HEK293 (cell line): ENCODE results near the gene PRSS53.

Source experiments
- GLI2 ChIP-seq: fragments of 450-650 bp; formaldehyde crosslinking; IDR thresholded peaks from 2 replicates; pipeline ENCODE4; 2017; ENCODE audit warnings: missing biosample characterization, missing genetic modification characterization, low read depth, borderline replicate concordance
- GLIS2 ChIP-seq: fragments of 450-650 bp; formaldehyde crosslinking; IDR thresholded peaks from 2 replicates; pipeline ENCODE4 v1.5.1; 2016; ENCODE audit warnings: missing biosample characterization, missing genetic modification characterization
- HIC1 ChIP-seq: fragments of 450-650 bp; formaldehyde crosslinking; IDR thresholded peaks from 2 replicates; pipeline ENCODE4 v1.5.1; 2016; ENCODE audit warnings: missing biosample characterization, missing genetic modification characterization
- KLF10 ChIP-seq: fragments of 450-650 bp; IDR thresholded peaks from 2 replicates; pipeline ENCODE4 v1.5.1; 2018; ENCODE audit warnings: missing biosample characterization, mild to moderate bottlenecking, missing genetic modification characterization
- KLF7 ChIP-seq: fragments of 450-650 bp; formaldehyde crosslinking; IDR thresholded peaks from 2 replicates; pipeline ENCODE4 v1.5.1; 2016; ENCODE audit warnings: missing biosample characterization, missing genetic modification characterization, borderline replicate concordance
- KLF9 ChIP-seq: fragments of 450-650 bp; formaldehyde crosslinking; IDR thresholded peaks from 2 replicates; pipeline ENCODE4 v1.5.1; 2016; ENCODE audit warnings: missing biosample characterization, missing genetic modification characterization, low read depth
- PATZ1 ChIP-seq: fragments of 450-650 bp; formaldehyde crosslinking; IDR thresholded peaks from 2 replicates; pipeline ENCODE4 v1.5.1; 2016; ENCODE audit warnings: missing biosample characterization, missing genetic modification characterization
- ZBTB48 ChIP-seq: fragments of 450-650 bp; formaldehyde crosslinking; IDR thresholded peaks from 2 replicates; pipeline ENCODE4 v1.5.1; 2016; ENCODE audit warnings: missing biosample characterization, missing genetic modification characterization
- ZEB2 ChIP-seq: fragments of 450-650 bp; formaldehyde crosslinking; IDR thresholded peaks from 2 replicates; pipeline ENCODE4 v1.5.1; 2016; ENCODE audit warnings: missing biosample characterization, missing genetic modification characterization
- ZIC2 ChIP-seq: fragments of 450-650 bp; formaldehyde crosslinking; IDR thresholded peaks from 2 replicates; pipeline ENCODE4 v1.5.1; 2016; ENCODE audit warnings: missing biosample characterization, missing genetic modification characterization
- ZNF169 ChIP-seq: fragments of 450-650 bp; formaldehyde crosslinking; IDR thresholded peaks from 2 replicates; pipeline ENCODE4 v1.5.1; 2016; ENCODE audit warnings: missing biosample characterization, missing genetic modification characterization
- ZNF280C ChIP-seq: fragments of 450-650 bp; formaldehyde crosslinking; IDR thresholded peaks from 2 replicates; pipeline ENCODE4 v1.5.1; 2016; ENCODE audit warnings: missing biosample characterization, missing genetic modification characterization
- ZNF280D ChIP-seq: fragments of 450-650 bp; formaldehyde crosslinking; IDR thresholded peaks from 2 replicates; pipeline ENCODE4 v1.5.1; 2016; ENCODE audit warnings: missing biosample characterization, missing genetic modification characterization
- ZNF391 ChIP-seq: fragments of 450-650 bp; formaldehyde crosslinking; IDR thresholded peaks from 2 replicates; pipeline ENCODE4 v1.5.1; 2016; ENCODE audit warnings: low read depth, missing biosample characterization, missing genetic modification characterization, borderline replicate concordance
- ZNF398 ChIP-seq: fragments of 450-650 bp; formaldehyde crosslinking; IDR thresholded peaks from 2 replicates; pipeline ENCODE4 v1.5.1; 2017; ENCODE audit warnings: missing biosample characterization, missing genetic modification characterization
- ZNF449 ChIP-seq: fragments of 450-650 bp; formaldehyde crosslinking; IDR thresholded peaks from 2 replicates; pipeline ENCODE4 v1.5.1; 2017; ENCODE audit warnings: missing biosample characterization, mild to moderate bottlenecking, missing genetic modification characterization, moderate library complexity
- ZNF521 ChIP-seq: fragments of 450-650 bp; formaldehyde crosslinking; IDR thresholded peaks from 2 replicates; pipeline ENCODE4 v1.5.1; 2017; ENCODE audit warnings: missing biosample characterization, mild to moderate bottlenecking, missing genetic modification characterization
- ZNF561 ChIP-seq: fragments of 450-650 bp; IDR thresholded peaks from 2 replicates; pipeline ENCODE4 v1.5.1; 2018; ENCODE audit warnings: missing biosample characterization, missing genetic modification characterization, borderline replicate concordance
- ZNF610 ChIP-seq: fragments of 450-650 bp; formaldehyde crosslinking; IDR thresholded peaks from 2 replicates; pipeline ENCODE4 v1.5.1; 2016; ENCODE audit warnings: missing biosample characterization, missing genetic modification characterization, borderline replicate concordance
- ZNF677 ChIP-seq: fragments of 450-650 bp; IDR thresholded peaks from 2 replicates; pipeline ENCODE4 v1.5.0; 2018; ENCODE audit warnings: missing biosample characterization, mild to moderate bottlenecking, missing genetic modification characterization, moderate library complexity
- ZNF843 ChIP-seq: fragments of 450-650 bp; formaldehyde crosslinking; IDR thresholded peaks from 2 replicates; pipeline ENCODE4 v1.5.1; 2016; ENCODE audit warnings: missing biosample characterization, missing genetic modification characterization
- ZSCAN5A ChIP-seq: fragments of 450-650 bp; formaldehyde crosslinking; IDR thresholded peaks from 2 replicates; pipeline ENCODE4 v1.5.1; 2016; ENCODE audit warnings: missing biosample characterization, missing genetic modification characterization

The PRSS53 gene

GRCh38 chr16:31108035-31108793 is 19.5 kb upstream of the PRSS53 start, which contains the start of gene BCKDK (continued):
- TF ChIP-seq ZNF280D (tag by site-specific recombination) = no peak
- peak; percentile 70; the same call in 1 of the 2 replicates for TF ChIP-seq KLF7
- TF ChIP-seq KLF9 = peak; percentile 68
- TF ChIP-seq ZNF391 (tag by site-specific recombination) = no peak
- TF ChIP-seq ZNF449 (tag by site-specific recombination) = peak; percentile 90
- no peak for TF ChIP-seq ZNF843 (tag by site-specific recombination)
- no peak for TF ChIP-seq ZNF398 (tag by site-specific recombination)
- peak; percentile 94 for TF ChIP-seq GLIS2 (tag by site-specific recombination)
- TF ChIP-seq ZEB2 (tag by site-specific recombination) = 0 out of 2 replicates have a peak, but pooled peaks have one; percentile 24
- TF ChIP-seq ZNF610 (tag by site-specific recombination) = no peak
- peak; percentile 40 for TF ChIP-seq ZIC2 (tag by site-specific recombination)
- 0 out of 2 replicates have a peak, but pooled peaks have one; percentile 19 for TF ChIP-seq ZNF677 (tag by site-specific recombination)
- peak; percentile 55; the same call in 1 of the 2 replicates for TF ChIP-seq HIC1 (tag by site-specific recombination)
- TF ChIP-seq ZSCAN5A = 0 out of 2 replicates have a peak, but pooled peaks have one; percentile 30
- no peak for TF ChIP-seq ZNF521 (tag by site-specific recombination)
- 0 out of 2 replicates have a peak, but pooled peaks have one; percentile 41 for TF ChIP-seq ZBTB48 (tag by site-specific recombination)
- TF ChIP-seq ZNF169 = no peak
- peak; percentile 53 for TF ChIP-seq PATZ1 (tag by site-specific recombination)
- no peak for TF ChIP-seq ZNF280C (tag by site-specific recombination)
- TF ChIP-seq ZNF561 (tag by site-specific recombination) = peak; percentile 83; the same call in 1 of the 2 replicates
- peak; percentile 57 for TF ChIP-seq KLF10
- no peak for TF ChIP-seq GLI2 (tag by site-specific recombination)
